KMS-11 (cell line): Measurements from ENCODE around the gene LRRC7.

Experiments
- H2AFZ ChIP-seq: fragments of 200-600 bp; sonication (generic); 2 replicates; pipeline ENCODE4 v1.6.1; 2016; ENCODE audit warnings: antibody characterized with exemption, mixed run types, low read depth
- H3K27ac ChIP-seq: fragments of 200-600 bp; sonication (generic); 2 replicates; pipeline ENCODE4 v1.6.1; 2016; ENCODE audit warnings: mild to moderate bottlenecking, mixed run types
- H3K27me3 ChIP-seq: fragments of 200-600 bp; sonication (generic); 2 replicates; pipeline ENCODE4 v1.6.1; 2017; ENCODE audit warnings: mild to moderate bottlenecking, low read depth, mixed run types, moderate library complexity; ENCODE audit not compliant: insufficient read depth
- H3K36me3 ChIP-seq: fragments of 200-600 bp; sonication (generic); 2 replicates; pipeline ENCODE4 v1.6.1; 2017; ENCODE audit warnings: mild to moderate bottlenecking, mixed run types; ENCODE audit not compliant: insufficient read depth
- H3K4me1 ChIP-seq: fragments of 200-600 bp; sonication (generic); 2 replicates; pipeline ENCODE4 v1.6.1; 2016; ENCODE audit warnings: mild to moderate bottlenecking, low read depth, mixed run types; ENCODE audit not compliant: poor library complexity, severe bottlenecking
- H3K4me2 ChIP-seq: fragments of 200-600 bp; sonication (generic); 2 replicates; pipeline ENCODE4 v1.7.0; 2016; ENCODE audit warnings: mild to moderate bottlenecking, mixed run types
- H3K4me3 ChIP-seq: fragments of 200-600 bp; sonication (generic); IDR thresholded peaks from 2 replicates; pipeline ENCODE4 v1.6.1; 2017; ENCODE audit warnings: low read depth, low read length, mixed read lengths; ENCODE audit not compliant: insufficient read depth
- H3K79me2 ChIP-seq: fragments of 200-600 bp; sonication (generic); 2 replicates; pipeline ENCODE4 v1.6.1; 2016; ENCODE audit warnings: low read depth, mixed run types; ENCODE audit not compliant: insufficient read depth
- H3K9ac ChIP-seq: fragments of 200-600 bp; sonication (generic); 2 replicates; pipeline ENCODE4 v1.6.1; 2016; ENCODE audit warnings: mild to moderate bottlenecking, mixed run types
- H4K20me1 ChIP-seq: fragments of 200-600 bp; sonication (generic); 2 replicates; pipeline ENCODE4 v1.6.1; 2016; ENCODE audit warnings: mild to moderate bottlenecking, mixed run types; ENCODE audit not compliant: insufficient read depth
- TF ChIP-seq, protein P1 (sequence below): fragments of 200-600 bp; sonication (generic); conservative IDR thresholded peaks from 2 replicates; pipeline ENCODE4 v1.6.1; 2017; ENCODE audit warnings: low read depth, mild to moderate bottlenecking, antibody characterized with exemption, low read length, moderate library complexity, mixed read lengths

The LRRC7 gene

DNA sequence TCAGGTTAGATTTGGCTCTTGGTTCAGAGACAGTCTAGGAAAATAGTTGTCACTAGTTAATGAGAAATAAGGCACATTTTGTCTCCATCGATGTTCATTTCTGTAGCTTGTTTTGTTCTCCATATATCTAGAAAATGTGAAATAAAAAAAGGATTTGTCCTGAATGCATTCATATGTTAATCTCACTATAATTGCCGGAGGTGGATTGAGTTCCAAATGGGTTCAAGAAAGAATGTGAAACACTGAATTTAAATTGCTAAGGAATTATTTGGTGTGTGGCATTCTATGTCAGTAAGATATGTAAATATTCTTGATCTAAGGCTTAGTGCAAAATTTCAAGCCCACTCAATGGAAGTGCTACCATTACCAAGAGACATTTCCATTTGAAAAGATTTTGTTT lies 176.7 kb downstream of the LRRC7 start:
- Histone ChIP-seq H3K27me3 (no peaks in the 10 kb centered on the region), H3K79me2 (no peaks in the 10 kb centered on the region), H3K4me3 (no peak overlapping the region), H4K20me1 (no peaks in the 10 kb centered on the region), H3K36me3 (no peaks in the 10 kb centered on the region), H3K4me2 (no peak overlapping the region), H3K9ac (no peak overlapping the region), H3K27ac (no peak overlapping the region), H2AFZ (no peak overlapping the region), H3K4me1 (no peaks in the 10 kb centered on the region)
- TF ChIP-seq, protein P1, sequence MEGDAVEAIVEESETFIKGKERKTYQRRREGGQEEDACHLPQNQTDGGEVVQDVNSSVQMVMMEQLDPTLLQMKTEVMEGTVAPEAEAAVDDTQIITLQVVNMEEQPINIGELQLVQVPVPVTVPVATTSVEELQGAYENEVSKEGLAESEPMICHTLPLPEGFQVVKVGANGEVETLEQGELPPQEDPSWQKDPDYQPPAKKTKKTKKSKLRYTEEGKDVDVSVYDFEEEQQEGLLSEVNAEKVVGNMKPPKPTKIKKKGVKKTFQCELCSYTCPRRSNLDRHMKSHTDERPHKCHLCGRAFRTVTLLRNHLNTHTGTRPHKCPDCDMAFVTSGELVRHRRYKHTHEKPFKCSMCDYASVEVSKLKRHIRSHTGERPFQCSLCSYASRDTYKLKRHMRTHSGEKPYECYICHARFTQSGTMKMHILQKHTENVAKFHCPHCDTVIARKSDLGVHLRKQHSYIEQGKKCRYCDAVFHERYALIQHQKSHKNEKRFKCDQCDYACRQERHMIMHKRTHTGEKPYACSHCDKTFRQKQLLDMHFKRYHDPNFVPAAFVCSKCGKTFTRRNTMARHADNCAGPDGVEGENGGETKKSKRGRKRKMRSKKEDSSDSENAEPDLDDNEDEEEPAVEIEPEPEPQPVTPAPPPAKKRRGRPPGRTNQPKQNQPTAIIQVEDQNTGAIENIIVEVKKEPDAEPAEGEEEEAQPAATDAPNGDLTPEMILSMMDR = no peak

- H3K27ac ChIP-seq = no peak overlapping the region
- TF ChIP-seq, protein P1 = no peak
These were observed 179.5 kb downstream of the LRRC7 start for GRCh38 chr1:69747207-69747606.

GRCh38 chr1:69750638-69751037 lies 182.9 kb downstream of the LRRC7 start:
- no peaks in the 10 kb centered on the region for H3K79me2 ChIP-seq

More at GRCh38 chr1:69747207-69747606, 179.5 kb downstream of the LRRC7 start:
- no peak overlapping the region for H3K9ac ChIP-seq
- H4K20me1 ChIP-seq = no peaks in the 10 kb centered on the region
- H3K4me1 ChIP-seq = no peaks in the 10 kb centered on the region
- H2AFZ ChIP-seq = no peak overlapping the region
- no peaks in the 10 kb centered on the region for H3K36me3 ChIP-seq
- H3K27me3 ChIP-seq = no peaks in the 10 kb centered on the region
- H3K4me3 ChIP-seq = no peak overlapping the region
- no peaks in the 10 kb centered on the region for H3K79me2 ChIP-seq
- no peak overlapping the region for H3K4me2 ChIP-seq

DNA sequence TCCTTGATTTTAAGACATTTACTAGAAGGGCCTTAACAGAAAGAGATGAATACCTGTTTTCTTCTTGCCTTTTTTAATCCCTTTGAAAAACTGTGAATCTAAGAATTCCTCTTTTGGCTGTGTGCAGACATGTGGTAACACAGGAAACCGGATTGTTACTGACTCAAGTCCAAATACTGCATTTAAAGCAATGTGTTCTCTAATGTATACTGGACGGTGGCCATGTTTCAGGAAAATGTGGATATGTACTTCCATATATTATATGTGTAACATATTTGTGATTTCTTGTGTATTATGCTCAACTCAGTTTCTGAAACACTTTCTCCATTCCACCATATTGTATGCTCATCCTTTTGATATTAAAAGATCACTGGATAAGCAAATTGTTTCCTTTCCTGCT lies 185.1 kb downstream of the LRRC7 start:
- no peak overlapping the region for H3K4me3 ChIP-seq
- H3K27ac ChIP-seq = no peak overlapping the region
- no peaks in the 10 kb centered on the region for H3K36me3 ChIP-seq
- no peaks in the 10 kb centered on the region for H4K20me1 ChIP-seq
- no peak overlapping the region for H3K9ac ChIP-seq
- H3K27me3 ChIP-seq = no peaks in the 10 kb centered on the region
- H3K79me2 ChIP-seq = no peaks in the 10 kb centered on the region
- no peak overlapping the region for H3K4me2 ChIP-seq
- no peak overlapping the region for H2AFZ ChIP-seq
- no peaks in the 10 kb centered on the region for H3K4me1 ChIP-seq
- TF ChIP-seq, protein P1 = no peak

More at GRCh38 chr1:69750638-69751037, 182.9 kb downstream of the LRRC7 start:
- TF ChIP-seq, protein P1 = no peak
- Histone ChIP-seq H3K27ac (no peak overlapping the region), H3K36me3 (no peaks in the 10 kb centered on the region), H3K4me2 (no peak overlapping the region), H3K9ac (no peak overlapping the region), H4K20me1 (no peaks in the 10 kb centered on the region), H3K4me3 (no peak overlapping the region), H3K27me3 (no peaks in the 10 kb centered on the region), H3K4me1 (no peaks in the 10 kb centered on the region), H2AFZ (no peak overlapping the region)
